NCI-H1092 (cell line): ENCODE results near the gene SYTL3.
"Not testable (repeated sequence)": the region's sequence is repeated elsewhere in the genome, so short reads cannot be mapped to it uniquely, and the experiment has no call there.

Experiments
- DNase-seq: peaks from one replicate; lab custom pipeline; 2025; lab: John Stamatoyannopoulos, UW

Gene SYTL3

DNA sequence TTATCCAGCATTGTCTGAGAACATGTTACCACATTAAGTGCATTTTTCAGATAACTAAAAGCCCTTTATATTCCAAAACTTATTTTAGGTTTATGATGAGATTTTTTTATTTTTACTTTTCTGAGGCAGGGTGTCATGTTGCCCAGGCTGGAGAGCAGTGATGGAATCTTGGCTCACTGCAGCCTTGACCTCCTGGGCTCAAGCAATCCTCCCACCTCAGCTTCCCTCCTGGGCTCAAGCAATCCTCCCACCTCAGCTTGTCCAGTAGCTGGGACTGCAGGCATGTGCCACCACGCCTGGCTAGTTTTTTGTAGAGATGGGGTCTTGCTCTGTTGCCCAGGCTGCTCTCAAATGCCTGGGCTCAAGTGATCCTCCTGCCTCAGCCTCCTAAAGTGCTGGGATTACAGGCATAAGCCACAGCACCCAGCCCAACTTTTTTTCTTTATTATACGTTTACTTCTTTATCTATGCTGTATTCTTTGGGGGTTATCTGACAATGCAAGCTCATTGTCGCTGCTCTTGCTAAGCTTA lies 11.5 kb upstream of the SYTL3 start:
- DNase-seq = no peak

DNA sequence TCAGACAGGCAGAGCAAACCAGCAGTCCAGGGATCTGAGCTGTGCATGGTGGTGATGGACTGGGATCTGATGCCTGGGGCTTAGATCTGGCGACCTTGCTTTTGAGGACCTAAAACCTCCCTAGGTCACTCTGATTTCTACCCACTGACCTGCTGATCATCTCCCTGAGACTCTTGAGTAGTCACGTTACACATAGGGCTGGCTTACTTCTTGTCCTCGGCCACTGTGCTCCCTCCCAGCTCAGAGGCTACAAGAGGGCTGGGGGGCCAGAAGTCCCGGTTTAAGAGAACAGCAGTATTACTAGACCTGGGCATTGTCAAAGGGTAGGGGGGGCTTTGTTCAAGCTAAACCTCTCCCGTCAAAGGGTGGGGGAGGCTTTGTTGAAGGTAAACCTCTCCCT lies 10.8 kb upstream of the SYTL3 start:
- no peak for DNase-seq

- DNase-seq = no peak
Measured at GRCh38 chr6:158640519-158640918, 9.3 kb upstream of the SYTL3 start.

GRCh38 chr6:158642097-158642601 lies 7.7 kb upstream of the SYTL3 start:
- no peak for DNase-seq

- DNase-seq = no peak
Measured at GRCh38 chr6:158643836-158644230, 6.0 kb upstream of the SYTL3 start.

- DNase-seq = peak; percentile 92
Measured at GRCh38 chr6:158644231-158645063, 5.4 kb upstream of the SYTL3 start, which contains the start of gene DYNLT1. Gene DYNLT1, minus strand, starts transcription at chr6:158644743. Its CDS starts 35 bp downstream, at chr6:158644708.

GRCh38 chr6:158645064-158646022 lies 4.5 kb upstream of the SYTL3 start:
- DNase-seq = no peak

DNA sequence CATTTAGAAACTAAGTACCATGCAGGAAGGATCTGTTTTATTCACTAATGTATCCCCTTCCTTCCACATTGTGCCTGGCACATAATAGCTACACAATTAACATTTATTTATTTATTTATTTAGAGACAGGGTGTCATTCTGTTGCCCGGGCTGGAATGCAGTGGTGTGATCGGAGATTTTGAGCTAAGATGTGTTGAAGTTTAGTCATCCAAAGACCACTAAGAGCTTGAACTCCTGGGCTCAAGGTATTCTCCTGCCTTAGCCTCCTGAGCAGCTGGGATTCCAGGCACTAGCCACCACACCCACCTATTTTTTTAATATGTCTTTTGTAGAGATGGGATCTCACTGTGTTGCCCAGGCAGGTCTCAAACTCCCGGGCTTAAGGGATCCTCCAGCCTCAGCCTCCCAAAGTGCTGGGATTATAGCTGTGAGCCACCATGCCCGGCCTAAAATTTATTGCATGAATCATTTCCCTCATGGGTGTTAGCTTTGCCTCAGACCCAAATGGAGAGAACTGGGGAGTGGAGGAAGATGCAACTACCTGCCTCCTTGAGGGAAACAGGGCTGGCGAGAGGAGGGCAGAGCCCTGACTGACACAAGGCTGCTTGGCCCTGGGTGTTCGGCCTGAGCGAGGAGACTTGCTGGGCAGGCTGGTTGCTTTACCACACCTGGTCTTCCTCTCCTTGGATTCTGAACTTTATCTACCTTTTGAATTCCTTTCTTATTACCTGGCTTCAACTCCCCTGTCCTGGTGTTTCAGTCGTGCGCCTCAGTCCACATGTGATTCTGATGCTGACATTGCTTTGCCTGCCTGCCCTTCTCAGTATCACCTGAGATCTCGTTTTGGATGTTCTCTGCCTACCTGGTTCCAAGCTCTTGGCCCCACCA lies 3.6 kb upstream of the SYTL3 start:
- no peak for DNase-seq

DNA sequence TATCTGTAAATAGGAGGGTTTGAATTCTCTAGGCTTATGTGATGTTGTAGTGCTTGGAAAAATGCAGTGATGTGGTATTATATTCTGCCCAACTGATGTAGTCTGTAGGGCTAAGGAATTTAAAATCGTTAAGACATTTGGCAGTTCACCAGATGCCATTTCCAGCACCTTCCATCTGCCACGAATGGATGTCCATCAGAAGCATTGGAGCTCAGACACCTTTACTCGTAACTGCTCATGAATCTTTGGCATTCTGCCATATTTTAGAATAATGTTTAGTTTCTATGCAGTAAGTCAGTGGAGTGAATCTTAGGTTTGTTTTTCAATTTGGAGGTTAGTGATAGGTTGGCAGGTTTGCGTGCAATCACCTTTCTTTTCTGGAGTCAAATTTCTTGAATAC lies 2.4 kb upstream of the SYTL3 start:
- no peak for DNase-seq

DNA sequence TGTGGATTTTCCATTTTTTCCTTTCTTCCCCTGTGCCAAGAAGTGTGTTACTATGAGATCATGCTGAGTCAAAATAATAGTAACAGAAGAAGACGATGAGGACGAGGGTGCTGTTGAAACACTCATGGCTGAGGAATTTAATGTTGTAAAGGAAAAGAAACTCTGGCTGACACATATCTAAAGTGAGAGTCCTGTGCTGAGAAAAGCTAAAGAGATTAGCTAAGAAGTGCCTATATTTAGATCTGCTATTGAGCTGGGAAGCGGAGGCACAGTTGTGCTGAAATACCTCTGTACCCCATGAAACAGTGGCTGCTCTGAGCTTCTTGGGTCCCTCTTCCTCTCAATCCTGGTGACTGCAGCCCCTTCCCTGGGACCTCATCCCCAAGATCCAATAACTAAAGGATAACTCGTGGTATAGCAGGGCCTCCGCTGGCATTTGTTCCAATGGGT lies 1.1 kb upstream of the SYTL3 start:
- no peak for DNase-seq

GRCh38 chr6:158651981-158652737 lies 2.3 kb downstream of the SYTL3 start:
- DNase-seq = not testable (repeated sequence)

- DNase-seq = no peak
Measured at GRCh38 chr6:158653577-158654354, 3.9 kb downstream of the SYTL3 start.

DNA sequence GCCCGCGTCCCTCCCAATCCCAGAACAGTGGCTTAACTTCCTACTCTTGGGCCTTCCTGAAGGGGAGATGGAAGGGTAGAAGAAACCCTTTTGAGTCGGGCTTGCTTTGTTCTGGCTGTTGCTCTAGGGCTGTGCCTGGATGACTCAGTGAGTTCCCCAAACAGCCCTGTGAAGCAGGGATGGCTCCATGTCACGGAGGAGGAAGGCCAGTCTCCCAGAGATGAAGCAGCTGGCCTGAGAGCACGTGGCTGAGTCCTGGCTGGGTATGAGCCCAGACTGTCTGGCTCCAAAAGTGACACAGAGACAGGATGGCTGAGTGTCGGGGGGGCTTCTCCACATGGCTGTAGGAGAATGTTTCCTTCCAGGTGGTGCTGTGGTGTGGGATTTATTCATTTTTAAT lies 4.6 kb downstream of the SYTL3 start:
- peak; percentile 45 for DNase-seq

- no peak for DNase-seq
Measured at GRCh38 chr6:158654960-158655489, 5.2 kb downstream of the SYTL3 start.

DNA sequence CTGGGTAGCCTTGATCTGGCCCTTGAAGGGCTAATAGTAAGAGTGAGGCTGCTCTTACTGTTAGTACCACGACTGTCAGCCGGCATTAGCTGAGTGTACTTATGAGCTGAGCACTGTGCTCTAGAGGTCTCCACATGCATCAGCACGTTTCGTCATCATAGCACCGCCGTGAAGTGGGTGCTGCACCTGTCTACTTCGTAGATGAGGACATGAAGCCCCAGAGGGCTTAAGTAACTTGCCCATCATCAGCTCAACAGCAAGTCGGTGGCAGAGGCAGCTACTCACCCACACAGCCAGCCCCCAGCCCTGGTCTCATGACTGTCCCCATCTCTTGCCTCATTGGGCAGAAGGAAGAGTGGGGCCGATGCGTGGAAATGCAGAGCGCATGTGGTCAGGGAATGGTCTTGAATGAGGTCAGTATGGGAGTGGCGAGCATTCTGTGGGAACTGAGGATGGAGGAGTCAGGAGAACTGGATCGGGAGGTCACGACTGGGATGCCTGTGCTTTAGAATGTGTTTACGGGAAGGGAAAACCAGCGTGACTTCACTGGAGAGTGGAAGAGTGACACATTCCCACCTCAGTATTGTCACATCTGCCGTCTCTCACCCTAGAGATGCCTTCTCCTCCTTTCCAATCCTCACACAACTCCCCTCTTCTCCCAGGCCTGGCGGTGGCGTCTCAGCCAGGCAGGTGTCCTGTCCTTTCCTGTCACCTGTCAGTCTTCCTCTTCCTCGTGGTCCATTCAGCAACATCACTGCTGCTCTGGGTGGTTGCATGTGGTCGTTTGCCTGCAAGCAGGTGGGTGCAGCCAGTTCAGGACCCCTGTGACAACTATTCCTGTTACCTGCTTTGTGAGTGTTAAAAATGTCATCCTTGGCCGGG lies 6.0 kb downstream of the SYTL3 start:
- peak; percentile 58 for DNase-seq

DNA sequence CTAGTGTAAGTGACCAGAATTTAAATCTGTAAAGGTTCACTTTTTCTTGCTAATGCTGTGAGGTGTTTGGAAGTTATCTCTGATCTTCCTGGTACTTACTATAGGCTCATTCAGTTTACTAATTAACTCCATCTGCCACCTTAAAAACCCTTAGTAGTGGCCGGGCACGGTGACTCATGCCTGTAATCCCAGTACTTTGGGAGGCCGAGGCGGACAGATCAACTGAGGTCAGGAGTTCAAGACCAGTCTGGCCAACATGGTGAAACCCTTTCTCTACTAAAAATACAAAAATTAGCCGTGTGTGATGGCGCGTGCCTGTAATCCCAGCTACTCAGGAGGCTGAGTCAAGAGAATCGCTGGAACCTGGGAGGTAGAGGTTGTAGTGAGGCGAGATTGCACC lies 7.1 kb downstream of the SYTL3 start:
- DNase-seq = not testable (repeated sequence)

GRCh38 chr6:158660333-158660754 lies 10.5 kb downstream of the SYTL3 start:
- peak; percentile 21 for DNase-seq

GRCh38 chr6:158661156-158661685 lies 11.4 kb downstream of the SYTL3 start:
- DNase-seq = no peak
